Activated CD4-positive, alpha-beta T cell treated with anti-CD3 and anti-CD28 coated beads, Interleukin-2, amount 10 ng/mL, durations not matched to agents 24 days and 14 days (primary cell): ENCODE data around the gene SPSB1. TPM values are rescaled to one million over a fixed set of nuclear protein-coding genes. Genes with fewer than 3 reads are reported as not detected.
A peak's percentile ranks its signal among the peaks of the same experiment; 100 is the strongest.

Source experiments
- DNase-seq: peaks from one replicate; pipeline ENCODE4 v3.0.0; 2022
- H3K27ac Mint-ChIP-seq: one replicate; pipeline ENCODE4 v1.8.0; 2022; ENCODE audit warnings: mild to moderate bottlenecking, mixed read lengths
- H3K27me3 Mint-ChIP-seq: one replicate; pipeline ENCODE4 v1.8.0; 2022; ENCODE audit warnings: mixed read lengths
- H3K36me3 Mint-ChIP-seq: one replicate; pipeline ENCODE4 v1.8.0; 2022; ENCODE audit warnings: low read depth, mild to moderate bottlenecking, mixed read lengths
- H3K4me1 Mint-ChIP-seq: one replicate; pipeline ENCODE4 v1.8.0; 2021; ENCODE audit warnings: mixed read lengths
- H3K4me3 Mint-ChIP-seq: one replicate; pipeline ENCODE4 v1.8.0; 2022; ENCODE audit warnings: mild to moderate bottlenecking, moderate library complexity, mixed read lengths
- H3K9me3 Mint-ChIP-seq: one replicate; pipeline ENCODE4 v1.8.0; 2021; ENCODE audit warnings: mixed read lengths
- intact Hi-C: fragments of 100-400 bp; cut with micrococcal nuclease; formaldehyde crosslinking; loops from one replicate; pipeline ENCODE4 v1.15.1; 2023
- total RNA-seq: library from RNA; stranded (reverse); gene quantifications from 2 replicates; pipeline ENCODE4 v1.2.3, GENCODE V29; 2022

Gene SPSB1
- total RNA-seq, 1 donor from 2014 or later, result 6.2 TPM

DNA sequence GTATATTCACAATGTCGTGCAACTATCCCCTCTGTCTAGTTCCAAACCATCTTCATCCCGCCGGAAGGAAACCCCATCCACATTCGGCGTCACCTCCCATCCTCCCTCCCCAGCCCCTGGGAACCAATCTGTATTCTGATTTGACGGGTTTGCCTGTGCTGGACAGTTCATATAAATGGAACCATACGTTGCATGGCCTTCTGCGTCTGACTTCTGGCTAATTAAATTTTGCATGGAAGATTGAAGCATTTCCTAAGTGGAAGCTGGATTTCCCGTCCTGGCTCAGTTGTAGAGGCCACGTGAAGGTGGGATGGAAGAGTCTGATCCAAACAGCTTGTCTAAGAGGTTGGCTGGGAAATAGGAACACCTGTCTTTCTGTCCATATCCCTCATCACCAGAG is 14.6 kb downstream of the SPSB1 start:
- Mint-ChIP-seq H3K36me3 (peaks cover 2% of the 10 kb centered on the region), H3K27ac (no peak overlapping the region), H3K9me3 (no peaks in the 10 kb centered on the region), H3K4me1 (peaks cover 15% of the 10 kb centered on the region), H3K27me3 (no peaks in the 10 kb centered on the region), H3K4me3 (no peak overlapping the region)
- DNase-seq, result no peak
- intact Hi-C loops, result no loop called here

DNA sequence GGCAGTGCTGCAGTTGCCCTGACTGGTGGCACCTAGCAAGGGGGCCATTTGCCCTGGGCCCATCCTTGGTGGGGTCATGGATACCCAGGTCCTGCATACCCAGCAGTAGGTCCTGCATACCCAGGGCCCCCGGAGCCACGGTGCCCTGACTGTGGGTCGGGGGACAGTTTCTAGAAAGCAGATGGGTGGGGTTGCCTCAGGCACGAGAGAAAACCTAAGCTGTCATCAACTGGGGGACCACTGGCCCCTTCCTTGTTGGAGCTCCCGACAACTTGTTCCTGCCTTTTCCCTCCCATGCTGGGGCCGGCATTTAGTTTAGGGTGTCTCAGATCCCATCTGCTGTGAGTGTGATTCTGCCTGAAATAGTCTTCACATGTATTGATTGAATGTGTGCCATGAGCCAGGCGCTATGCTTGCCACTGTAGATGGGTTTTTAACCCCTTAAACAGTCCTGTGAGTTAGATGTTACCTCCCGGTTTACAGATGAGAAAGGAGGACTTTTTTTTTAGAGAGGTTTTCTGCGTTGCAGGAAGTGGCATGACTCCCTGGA is 15.6 kb downstream of the SPSB1 start:
- H3K4me1 Mint-ChIP-seq, result peaks cover 13% of the 10 kb centered on the region

DNA sequence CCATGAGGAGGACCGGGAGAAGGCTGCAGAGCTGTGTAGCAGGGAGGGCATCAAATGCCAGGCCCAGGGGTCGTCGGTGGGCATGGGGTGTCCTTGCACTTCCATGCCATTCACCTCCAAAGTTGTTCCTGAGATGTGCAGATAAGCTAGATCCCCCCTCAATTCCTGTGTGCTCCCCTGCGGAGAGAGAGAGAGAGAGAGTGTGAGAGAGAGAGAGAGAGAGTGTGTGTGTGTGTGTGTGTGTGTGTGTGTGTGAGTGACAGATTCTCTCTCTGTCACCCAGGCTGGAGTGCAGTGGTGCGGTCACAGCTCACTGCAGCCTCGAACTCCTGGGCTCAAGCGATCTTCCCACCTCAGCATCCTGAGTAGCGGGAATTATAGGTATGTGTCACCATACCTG is 16.4 kb downstream of the SPSB1 start:
- Mint-ChIP-seq H3K4me3 (no peak overlapping the region), H3K27ac (no peak overlapping the region), H3K4me1 (peaks cover 18% of the 10 kb centered on the region), H3K36me3 (peaks cover 2% of the 10 kb centered on the region), H3K27me3 (no peaks in the 10 kb centered on the region), H3K9me3 (no peaks in the 10 kb centered on the region)
- no peak for DNase-seq
- intact Hi-C loops, result no loop called here

More for the DNA sequence above, 15.6 kb downstream of the SPSB1 start:
- H3K27me3 Mint-ChIP-seq, result no peaks in the 10 kb centered on the region
- H3K9me3 Mint-ChIP-seq, result no peaks in the 10 kb centered on the region
- no peak for DNase-seq
- peaks cover 2% of the 10 kb centered on the region for H3K36me3 Mint-ChIP-seq
- no peak overlapping the region for H3K4me3 Mint-ChIP-seq
- intact Hi-C loops, result no loop called here
- H3K27ac Mint-ChIP-seq, result no peak overlapping the region

DNA sequence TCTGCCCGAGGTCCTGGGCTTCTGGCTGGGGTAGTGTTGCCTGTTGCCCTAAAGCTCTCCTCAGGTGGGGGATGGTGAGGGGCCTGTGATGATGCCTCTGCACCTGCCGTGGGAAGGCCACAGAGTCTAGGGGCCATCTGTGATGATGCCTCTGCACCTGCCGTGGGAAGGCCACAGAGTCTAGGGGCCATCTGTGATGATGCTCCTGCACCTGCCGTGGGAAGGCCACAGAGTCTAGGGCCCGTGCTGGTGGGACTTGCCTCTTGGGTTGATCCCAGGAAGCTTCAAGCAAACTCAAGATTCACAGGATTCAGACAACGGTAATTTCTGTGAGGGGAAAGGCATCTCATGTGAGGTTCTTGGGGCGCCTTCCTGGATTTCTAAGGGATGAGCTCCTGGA is 17.3 kb downstream of the SPSB1 start:
- intact Hi-C loops, result no loop called here
- Mint-ChIP-seq H3K4me1 (peaks cover 20% of the 10 kb centered on the region), H3K36me3 (no peaks in the 10 kb centered on the region), H3K4me3 (no peak overlapping the region), H3K27ac (no peak overlapping the region), H3K9me3 (no peaks in the 10 kb centered on the region), H3K27me3 (no peaks in the 10 kb centered on the region)
- DNase-seq, result no peak

DNA sequence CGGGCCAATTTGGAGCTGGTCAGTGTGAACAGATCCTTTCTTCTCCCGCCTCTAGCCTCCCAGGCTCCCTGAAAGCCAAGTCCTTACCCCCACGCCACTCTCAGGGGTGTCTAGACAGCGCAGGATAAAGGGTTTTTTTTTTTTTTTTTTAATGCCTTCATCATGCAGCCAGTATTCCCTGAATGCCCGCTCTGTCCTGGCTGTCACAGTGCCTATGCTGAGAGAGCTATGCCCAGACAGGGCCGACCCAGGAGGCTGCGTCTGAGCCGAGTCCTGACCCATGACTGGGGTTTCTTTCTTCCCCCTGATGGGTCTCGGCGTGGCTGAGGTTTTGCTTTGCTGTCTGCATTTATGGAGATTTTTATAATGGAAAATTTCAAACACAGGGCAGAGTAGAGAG is 18.3 kb downstream of the SPSB1 start:
- Mint-ChIP-seq H3K4me3 (no peak overlapping the region), H3K27ac (no peak overlapping the region), H3K4me1 (peaks cover 23% of the 10 kb centered on the region), H3K9me3 (no peaks in the 10 kb centered on the region), H3K27me3 (no peaks in the 10 kb centered on the region), H3K36me3 (no peaks in the 10 kb centered on the region)
- no peak for DNase-seq
- intact Hi-C loops, result no loop called here

DNA sequence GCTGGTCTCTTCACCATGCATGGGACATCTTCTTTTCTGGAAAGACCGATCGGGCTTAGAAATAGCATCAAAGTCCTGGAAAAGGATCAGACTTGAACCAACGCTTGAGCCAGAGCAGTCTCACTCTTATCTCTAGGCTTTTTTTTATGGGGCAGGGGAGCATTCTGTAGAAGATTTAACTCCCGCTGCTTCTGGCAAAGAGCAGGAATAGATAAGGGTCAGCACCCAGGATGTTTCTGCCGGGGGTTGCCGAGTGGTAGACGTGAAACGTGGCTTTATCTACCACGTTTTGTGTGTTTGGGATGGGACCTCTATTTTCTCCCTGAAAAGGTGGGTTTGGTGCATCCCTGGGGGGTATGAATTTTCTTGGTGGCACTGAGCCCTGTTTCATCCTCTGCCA is 18.8 kb downstream of the SPSB1 start:
- intact Hi-C loops, result no loop called here
- peaks cover 27% of the 10 kb centered on the region for H3K4me1 Mint-ChIP-seq

DNA sequence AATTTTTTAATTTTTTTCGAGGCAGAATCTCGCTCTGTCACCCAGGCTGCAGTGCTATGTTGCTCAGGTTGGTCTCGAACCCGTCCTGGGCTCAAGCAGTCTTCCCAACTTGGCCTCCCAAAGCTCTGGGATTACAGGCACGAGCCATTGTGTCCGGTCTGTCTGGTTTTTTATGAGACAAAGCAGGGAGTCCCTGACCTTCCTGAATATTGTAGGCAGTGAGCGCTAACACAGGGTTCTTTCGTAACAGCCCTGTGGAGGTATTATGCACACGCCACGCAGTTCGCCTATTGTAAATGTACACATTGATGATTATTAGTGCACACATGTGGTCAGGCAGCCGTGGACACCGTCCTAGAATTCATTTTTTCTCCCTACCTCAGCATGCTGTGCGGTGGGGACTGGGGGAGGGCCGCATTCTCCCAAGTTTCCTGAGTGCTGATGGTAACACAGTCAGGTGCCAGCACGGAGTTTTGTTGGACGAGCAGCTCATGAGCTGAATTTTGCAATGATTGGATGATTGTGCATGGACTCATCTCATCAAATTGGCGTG is 19.6 kb downstream of the SPSB1 start:
- H3K36me3 Mint-ChIP-seq, result no peaks in the 10 kb centered on the region
- H3K4me3 Mint-ChIP-seq, result no peak overlapping the region
- intact Hi-C loops, result no loop called here
- H3K27me3 Mint-ChIP-seq, result no peaks in the 10 kb centered on the region
- peaks cover 33% of the 10 kb centered on the region for H3K4me1 Mint-ChIP-seq
- no peaks in the 10 kb centered on the region for H3K9me3 Mint-ChIP-seq
- no peak for DNase-seq
- H3K27ac Mint-ChIP-seq, result no peak overlapping the region

More for the DNA sequence above, 18.8 kb downstream of the SPSB1 start:
- Mint-ChIP-seq H3K27ac (no peak overlapping the region), H3K27me3 (no peaks in the 10 kb centered on the region), H3K9me3 (no peaks in the 10 kb centered on the region), H3K36me3 (no peaks in the 10 kb centered on the region), H3K4me3 (no peak overlapping the region)
- DNase-seq, result no peak

DNA sequence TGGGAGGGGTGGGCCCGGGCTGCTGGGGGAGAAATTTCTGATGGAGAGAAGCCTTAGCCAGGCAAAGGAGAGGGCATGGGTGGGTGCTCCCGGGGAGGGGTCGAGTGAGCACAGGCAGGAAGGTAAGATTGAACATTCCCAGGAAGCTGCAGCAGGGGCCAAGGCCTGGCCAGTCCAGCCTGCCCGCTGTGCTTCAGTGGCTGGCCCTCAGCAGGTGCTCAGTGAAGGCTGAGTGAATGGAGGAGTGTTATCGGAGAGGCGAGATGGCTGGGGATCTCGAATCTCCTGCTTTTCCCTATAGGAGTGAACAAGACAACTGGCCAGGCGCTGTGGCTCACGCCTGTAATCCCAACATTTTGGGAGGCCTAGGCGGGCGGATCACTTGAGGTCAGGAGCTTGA is 20.9 kb downstream of the SPSB1 start:
- H3K9me3 Mint-ChIP-seq, result no peaks in the 10 kb centered on the region
- no peaks in the 10 kb centered on the region for H3K27me3 Mint-ChIP-seq
- peak overlapping the region; percentile 55 for H3K27ac Mint-ChIP-seq
- H3K4me1 Mint-ChIP-seq, result peaks cover 43% of the 10 kb centered on the region
- intact Hi-C loops, result no loop called here
- no peak for DNase-seq
- H3K4me3 Mint-ChIP-seq, result no peak overlapping the region
- no peaks in the 10 kb centered on the region for H3K36me3 Mint-ChIP-seq

DNA sequence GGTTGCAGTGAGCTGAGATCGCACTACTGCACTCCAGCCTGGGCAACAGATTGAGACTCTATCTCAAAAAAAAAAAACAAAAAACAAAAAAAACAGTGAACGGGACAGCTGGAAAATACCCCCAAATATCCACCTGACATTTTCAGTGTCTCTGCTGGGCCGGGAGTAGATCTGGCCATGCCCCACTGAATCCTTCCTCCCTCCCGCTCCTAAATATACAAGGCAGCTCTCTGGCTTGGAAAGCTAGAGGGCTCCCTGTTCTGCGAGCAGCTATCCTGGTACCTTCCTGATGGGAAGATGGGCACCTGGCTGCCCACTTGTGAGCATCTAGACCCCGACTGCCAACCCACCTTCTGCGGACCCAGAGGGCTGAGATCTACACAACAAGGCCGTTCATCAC is 21.4 kb downstream of the SPSB1 start:
- intact Hi-C loops, result no loop called here
- no peaks in the 10 kb centered on the region for H3K36me3 Mint-ChIP-seq
- H3K9me3 Mint-ChIP-seq, result no peaks in the 10 kb centered on the region
- no peaks in the 10 kb centered on the region for H3K27me3 Mint-ChIP-seq
- H3K27ac Mint-ChIP-seq, result peak overlapping the region; percentile 55
- H3K4me3 Mint-ChIP-seq, result no peak overlapping the region
- no peak for DNase-seq
- H3K4me1 Mint-ChIP-seq, result peaks cover 46% of the 10 kb centered on the region

DNA sequence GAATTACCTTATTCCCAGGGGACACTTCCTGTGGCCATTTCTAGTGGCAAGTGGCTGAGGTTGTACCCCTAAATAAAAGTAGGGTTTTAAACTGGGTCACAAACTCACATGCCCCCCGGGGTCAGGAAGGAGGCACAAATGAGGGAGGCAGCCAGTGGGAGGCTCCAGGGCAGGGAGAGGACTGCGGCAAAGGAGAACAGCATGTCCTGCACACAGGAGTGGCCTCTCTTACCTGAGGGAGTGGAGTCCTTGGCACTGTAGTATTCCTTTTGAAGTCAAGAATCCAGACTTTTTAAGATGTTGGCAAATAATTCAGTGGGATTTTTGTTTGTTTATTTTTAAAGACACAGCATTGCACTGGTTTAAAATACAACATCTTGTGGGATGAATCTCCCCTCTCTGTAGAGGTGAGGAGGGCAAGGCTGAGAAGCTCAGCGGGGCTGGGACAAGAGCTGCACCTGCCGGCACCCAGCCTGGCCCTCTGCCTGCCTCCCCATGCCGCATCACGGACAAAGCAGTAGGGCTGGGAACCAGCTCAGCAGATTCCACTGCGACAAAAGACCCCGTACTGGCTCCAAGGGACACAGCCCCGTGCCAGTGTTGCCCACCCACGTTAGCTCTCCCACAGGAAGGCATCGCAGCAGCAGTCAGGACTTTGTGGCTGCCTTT is 22.2 kb downstream of the SPSB1 start:
- intact Hi-C loops, result loop anchor here (1.0 to 5.0 kb wide), 4 partner anchors 20 to 112 kb away; no protein-coding TSS in a partner anchor
- peaks cover 46% of the 10 kb centered on the region for H3K4me1 Mint-ChIP-seq

DNA sequence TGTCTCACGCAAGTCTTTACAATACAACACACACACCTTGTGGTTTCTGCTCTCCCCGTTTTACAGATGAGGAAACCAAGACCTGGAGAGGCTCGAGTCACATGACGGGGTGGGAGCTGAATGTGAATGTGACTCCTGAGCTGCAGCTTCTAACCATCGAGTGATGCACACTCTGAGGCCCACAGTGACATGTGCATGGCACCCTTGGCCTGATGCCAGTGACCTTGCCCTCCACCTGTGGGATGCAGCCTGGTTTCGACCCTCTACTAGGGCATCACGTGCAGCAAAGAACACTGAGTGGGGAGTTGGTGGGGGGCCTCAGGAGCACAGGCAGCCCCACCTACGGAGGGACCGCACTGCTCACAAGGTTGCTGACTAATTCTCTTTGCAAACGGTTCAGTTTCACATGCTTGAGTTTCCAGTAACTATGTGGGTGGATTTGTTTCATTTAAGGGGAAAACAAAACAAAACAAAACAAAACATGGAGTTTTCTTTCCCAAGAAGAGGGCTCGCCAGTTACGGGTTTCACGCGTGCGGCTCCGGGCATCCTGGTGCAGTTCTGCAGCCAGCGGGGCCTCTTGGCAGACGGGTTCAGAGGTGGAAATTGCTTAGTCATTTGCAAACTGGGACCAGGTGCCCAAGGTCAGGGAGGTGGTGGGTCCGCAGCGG is 22.9 kb downstream of the SPSB1 start:
- H3K4me1 Mint-ChIP-seq, result peaks cover 49% of the 10 kb centered on the region

More for the DNA sequence above, 22.2 kb downstream of the SPSB1 start:
- Mint-ChIP-seq H3K27me3 (no peaks in the 10 kb centered on the region), H3K9me3 (no peaks in the 10 kb centered on the region), H3K36me3 (no peaks in the 10 kb centered on the region), H3K4me3 (peak overlapping the region; percentile 81), H3K27ac (peak overlapping the region; percentile 98)
- no peak for DNase-seq

DNA sequence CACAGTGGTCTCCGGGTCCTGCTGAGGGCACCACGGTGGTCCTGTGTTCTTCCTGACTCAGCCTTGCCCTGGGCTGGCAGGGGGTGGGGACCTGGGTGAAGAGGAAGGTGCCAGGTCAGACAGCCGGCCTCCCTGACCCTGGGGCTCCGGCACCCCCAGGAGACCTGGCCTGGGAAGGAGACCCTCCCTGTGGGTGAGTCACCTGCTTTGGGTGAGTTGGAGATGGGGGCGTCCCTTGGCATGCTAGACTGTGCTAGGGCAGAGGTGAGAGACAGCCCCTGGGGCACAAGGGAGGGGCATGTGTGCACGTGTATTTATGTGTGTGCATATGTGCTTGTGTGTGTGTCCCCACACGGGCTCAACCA is 23.4 kb downstream of the SPSB1 start:
- H3K4me1 Mint-ChIP-seq, result peaks cover 52% of the 10 kb centered on the region
- intact Hi-C loops, result loop anchor here (5.0 kb wide), 2 partner anchors 34 to 111 kb away; no protein-coding TSS in a partner anchor

More for the DNA sequence above, 22.9 kb downstream of the SPSB1 start:
- Mint-ChIP-seq H3K27ac (peak overlapping the region; percentile 98), H3K4me3 (peak overlapping the region; percentile 81), H3K27me3 (no peaks in the 10 kb centered on the region), H3K9me3 (no peaks in the 10 kb centered on the region), H3K36me3 (no peaks in the 10 kb centered on the region)
- intact Hi-C loops, result loop anchor here (1.0 to 5.0 kb wide), 4 partner anchors 20 to 112 kb away; no protein-coding TSS in a partner anchor
- peak; percentile 85 for DNase-seq

DNA sequence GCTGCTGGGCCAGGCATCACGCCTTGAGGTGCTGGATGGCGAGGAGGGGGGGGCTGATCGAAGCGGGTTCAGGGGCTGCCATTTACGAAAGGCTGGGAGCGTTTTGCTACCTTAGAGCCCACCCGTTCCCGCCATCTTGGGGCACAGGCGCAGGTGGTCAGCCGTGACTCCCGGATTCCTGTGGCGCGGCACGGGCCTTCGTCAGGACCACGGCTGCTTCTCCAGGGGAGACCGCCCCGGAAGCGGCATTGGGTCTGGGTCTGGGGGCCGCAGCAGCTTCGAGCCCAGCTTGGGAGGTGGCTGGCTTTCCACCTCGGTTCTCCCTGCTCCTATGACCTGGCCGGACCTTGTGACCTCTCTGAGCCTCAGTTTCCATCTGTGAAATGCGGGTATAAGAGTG is 23.8 kb downstream of the SPSB1 start:
- Mint-ChIP-seq H3K9me3 (no peaks in the 10 kb centered on the region), H3K27me3 (no peaks in the 10 kb centered on the region), H3K4me1 (peaks cover 52% of the 10 kb centered on the region), H3K36me3 (no peaks in the 10 kb centered on the region), H3K4me3 (peak overlapping the region; percentile 81), H3K27ac (peak overlapping the region; percentile 98)
- DNase-seq, result no peak
- intact Hi-C loops, result loop anchor here (5.0 kb wide), 2 partner anchors 34 to 111 kb away; no protein-coding TSS in a partner anchor

More for the DNA sequence above, 23.4 kb downstream of the SPSB1 start:
- peak overlapping the region; percentile 81 for H3K4me3 Mint-ChIP-seq
- no peaks in the 10 kb centered on the region for H3K27me3 Mint-ChIP-seq
- no peaks in the 10 kb centered on the region for H3K36me3 Mint-ChIP-seq
- no peaks in the 10 kb centered on the region for H3K9me3 Mint-ChIP-seq
- DNase-seq, result no peak
- peak overlapping the region; percentile 98 for H3K27ac Mint-ChIP-seq

DNA sequence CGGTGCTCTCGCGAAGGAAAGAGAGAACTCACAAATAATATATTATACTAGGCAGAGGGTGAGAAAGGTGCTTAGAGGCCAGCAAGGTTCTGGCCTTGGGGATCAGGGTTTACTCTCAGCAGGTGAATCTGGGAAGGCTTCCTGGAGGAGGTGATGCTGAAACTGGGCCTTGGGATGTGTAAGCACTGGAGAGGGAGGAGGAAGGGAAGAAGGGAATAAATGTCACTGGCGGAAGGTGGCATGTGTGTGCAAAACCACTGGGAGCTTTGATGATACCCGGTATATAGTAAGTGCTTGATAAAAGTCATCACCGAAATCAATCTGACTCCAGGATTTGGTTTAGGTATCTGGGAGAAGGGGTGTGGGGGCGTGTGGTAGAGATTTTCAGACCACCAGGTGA is 24.4 kb downstream of the SPSB1 start:
- Mint-ChIP-seq H3K27ac (peak overlapping the region; percentile 80), H3K27me3 (no peaks in the 10 kb centered on the region), H3K4me3 (peak overlapping the region; percentile 68), H3K4me1 (peaks cover 52% of the 10 kb centered on the region), H3K36me3 (no peaks in the 10 kb centered on the region), H3K9me3 (no peaks in the 10 kb centered on the region)
- intact Hi-C loops, result loop anchor here (5.0 kb wide), 2 partner anchors 35 to 110 kb away; no protein-coding TSS in a partner anchor
- no peak for DNase-seq
